Smooth muscle cell (in vitro differentiated cells): ENCODE results near the gene IREB2. TPM values are rescaled to one million over a fixed set of nuclear protein-coding genes. Genes with fewer than 3 reads are reported as not detected.

ENCODE experiments used
- DNase-seq: peaks from one replicate; lab custom pipeline; 2025; ENCODE audit not compliant: unreplicated experiment; lab: John Stamatoyannopoulos, UW
- H2AFZ ChIP-seq: fragments of 200-600 bp; sonication (generic); 2 replicates; pipeline ENCODE4 v1.6.0; 2016; ENCODE audit warnings: antibody characterized with exemption, low read depth, mild to moderate bottlenecking
- H3F3A ChIP-seq: fragments of 200-600 bp; sonication (generic); 2 replicates; pipeline ENCODE4 v1.6.0; 2017; ENCODE audit warnings: antibody characterized with exemption, low read depth
- H3K27ac ChIP-seq: fragments of 200-600 bp; sonication (generic); 2 replicates; pipeline ENCODE4 v1.5.1; 2016; ENCODE audit warnings: low read depth, mild to moderate bottlenecking
- H3K27me3 ChIP-seq: fragments of 200-600 bp; sonication (generic); 2 replicates; pipeline ENCODE4 v1.6.1; 2016; ENCODE audit warnings: low read depth, mild to moderate bottlenecking
- H3K36me3 ChIP-seq: fragments of 200-600 bp; sonication (generic); 2 replicates; pipeline ENCODE4 v1.5.1; 2016; ENCODE audit warnings: low read depth
- H3K4me1 ChIP-seq: fragments of 200-600 bp; sonication (generic); 2 replicates; pipeline ENCODE4 v1.5.1; 2016; ENCODE audit warnings: low read depth
- H3K4me2 ChIP-seq: fragments of 200-600 bp; sonication (generic); 2 replicates; pipeline ENCODE4 v1.6.0; 2016; ENCODE audit warnings: mild to moderate bottlenecking
- H3K4me3 ChIP-seq: fragments of 200-600 bp; sonication (generic); 2 replicates; pipeline ENCODE4 v1.5.1; 2016; ENCODE audit warnings: mild to moderate bottlenecking
- H3K79me2 ChIP-seq: fragments of 200-600 bp; sonication (generic); 2 replicates; pipeline ENCODE4 v1.6.0; 2016; ENCODE audit warnings: low read depth, mild to moderate bottlenecking
- H3K9ac ChIP-seq: fragments of 200-600 bp; sonication (generic); 2 replicates; pipeline ENCODE4 v1.6.0; 2016; ENCODE audit warnings: low read depth
- H3K9me3 ChIP-seq: fragments of 200-600 bp; sonication (generic); replicated peaks from 2 replicates; pipeline ENCODE4 v1.5.1; 2016; ENCODE audit warnings: low read depth
- H4K20me1 ChIP-seq: fragments of 200-600 bp; sonication (generic); 2 replicates; pipeline ENCODE4 v1.6.0; 2016; ENCODE audit warnings: low read depth
- WGBS: methylation state at CpG from one replicate; pipeline ENCODE4 v1.1.7; 2016; ENCODE audit warnings: low lambda C conversion rate; 5-methylcytosine and 5-hydroxymethylcytosine counted together
- polyA plus RNA-seq: library from polyadenylated mRNA; unstranded; fragments of >200 nt; fragmentation: Nextera tagmentation; extraction: Ambion mirVana; gene quantifications from 2 replicates; pipeline ENCODE4 v1.2.1, GENCODE V29; 2016
- total RNA-seq: library from RNA; depleted of rRNA; stranded (reverse); fragments of >200 nt; gene quantifications from 2 replicates; pipeline ENCODE4 v1.2.3, GENCODE V29; 2014
- TF ChIP-seq, protein P1 (sequence below): fragments of 200-600 bp; sonication (generic); IDR thresholded peaks from 2 replicates; pipeline ENCODE4 v1.5.1; 2017; ENCODE audit warnings: borderline replicate concordance, mild to moderate bottlenecking, antibody characterized with exemption; ENCODE audit not compliant: insufficient read depth, poor library complexity, severe bottlenecking

The IREB2 gene
- total and polyA plus RNA-seq, 2 experiments from 2014 or later = 14.1 to 34.3 TPM

DNA sequence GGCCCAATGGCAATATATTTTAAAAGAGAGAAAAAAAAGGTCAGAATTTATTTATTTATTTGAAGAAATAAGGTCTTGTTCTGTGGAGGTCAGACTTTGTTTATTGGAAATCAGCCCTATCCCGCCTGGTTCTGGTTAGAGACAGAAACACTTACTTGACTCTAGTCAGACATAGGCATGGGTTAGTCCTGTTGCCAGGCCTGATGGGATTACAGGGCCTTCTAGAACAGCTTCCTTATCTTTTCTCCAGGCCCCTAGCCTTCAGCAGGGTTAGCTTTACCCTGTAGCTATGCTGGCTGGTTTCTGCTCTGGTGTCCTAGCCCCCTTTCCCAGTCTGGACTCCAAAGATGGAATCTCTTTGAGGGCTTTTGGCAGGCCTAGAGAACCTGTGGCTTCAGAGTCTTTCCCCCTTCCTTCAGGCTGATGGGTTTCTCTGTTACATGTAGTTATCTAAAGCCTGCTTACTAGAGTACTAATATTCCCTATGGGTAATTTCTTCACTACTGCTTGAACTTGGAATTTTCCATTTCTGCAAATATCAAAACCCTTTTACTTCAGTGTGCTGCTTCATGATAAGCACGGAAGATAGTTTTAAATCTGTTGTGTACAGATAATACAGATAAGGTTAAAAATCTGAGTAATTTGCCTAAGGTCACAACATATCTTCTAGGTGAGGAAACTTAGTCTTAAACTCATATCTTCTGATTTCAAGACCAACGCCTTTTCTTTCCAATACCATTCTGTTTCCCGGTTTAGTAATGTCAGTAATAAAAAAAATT, 10.6 kb downstream of the IREB2 start:
- Histone ChIP-seq H3K36me3 (no peaks in the 10 kb centered on the region), H2AFZ (no peak overlapping the region), H3K4me2 (peak overlapping the region; percentile 48), H3F3A (peaks cover 8% of the 10 kb centered on the region), H3K9me3 (no peaks in the 10 kb centered on the region), H3K27ac (peak overlapping the region; percentile 67), H4K20me1 (peaks cover 99% of the 10 kb centered on the region), H3K9ac (no peak overlapping the region), H3K27me3 (no peaks in the 10 kb centered on the region), H3K4me1 (peaks cover 3% of the 10 kb centered on the region), H3K4me3 (no peak overlapping the region), H3K79me2 (peaks cover 100% of the 10 kb centered on the region)
- TF ChIP-seq, protein P1, sequence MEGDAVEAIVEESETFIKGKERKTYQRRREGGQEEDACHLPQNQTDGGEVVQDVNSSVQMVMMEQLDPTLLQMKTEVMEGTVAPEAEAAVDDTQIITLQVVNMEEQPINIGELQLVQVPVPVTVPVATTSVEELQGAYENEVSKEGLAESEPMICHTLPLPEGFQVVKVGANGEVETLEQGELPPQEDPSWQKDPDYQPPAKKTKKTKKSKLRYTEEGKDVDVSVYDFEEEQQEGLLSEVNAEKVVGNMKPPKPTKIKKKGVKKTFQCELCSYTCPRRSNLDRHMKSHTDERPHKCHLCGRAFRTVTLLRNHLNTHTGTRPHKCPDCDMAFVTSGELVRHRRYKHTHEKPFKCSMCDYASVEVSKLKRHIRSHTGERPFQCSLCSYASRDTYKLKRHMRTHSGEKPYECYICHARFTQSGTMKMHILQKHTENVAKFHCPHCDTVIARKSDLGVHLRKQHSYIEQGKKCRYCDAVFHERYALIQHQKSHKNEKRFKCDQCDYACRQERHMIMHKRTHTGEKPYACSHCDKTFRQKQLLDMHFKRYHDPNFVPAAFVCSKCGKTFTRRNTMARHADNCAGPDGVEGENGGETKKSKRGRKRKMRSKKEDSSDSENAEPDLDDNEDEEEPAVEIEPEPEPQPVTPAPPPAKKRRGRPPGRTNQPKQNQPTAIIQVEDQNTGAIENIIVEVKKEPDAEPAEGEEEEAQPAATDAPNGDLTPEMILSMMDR = no peak
- DNase-seq = no peak
- 55% methylated on average over 4 of the region's 4 CpGs for WGBS

DNA sequence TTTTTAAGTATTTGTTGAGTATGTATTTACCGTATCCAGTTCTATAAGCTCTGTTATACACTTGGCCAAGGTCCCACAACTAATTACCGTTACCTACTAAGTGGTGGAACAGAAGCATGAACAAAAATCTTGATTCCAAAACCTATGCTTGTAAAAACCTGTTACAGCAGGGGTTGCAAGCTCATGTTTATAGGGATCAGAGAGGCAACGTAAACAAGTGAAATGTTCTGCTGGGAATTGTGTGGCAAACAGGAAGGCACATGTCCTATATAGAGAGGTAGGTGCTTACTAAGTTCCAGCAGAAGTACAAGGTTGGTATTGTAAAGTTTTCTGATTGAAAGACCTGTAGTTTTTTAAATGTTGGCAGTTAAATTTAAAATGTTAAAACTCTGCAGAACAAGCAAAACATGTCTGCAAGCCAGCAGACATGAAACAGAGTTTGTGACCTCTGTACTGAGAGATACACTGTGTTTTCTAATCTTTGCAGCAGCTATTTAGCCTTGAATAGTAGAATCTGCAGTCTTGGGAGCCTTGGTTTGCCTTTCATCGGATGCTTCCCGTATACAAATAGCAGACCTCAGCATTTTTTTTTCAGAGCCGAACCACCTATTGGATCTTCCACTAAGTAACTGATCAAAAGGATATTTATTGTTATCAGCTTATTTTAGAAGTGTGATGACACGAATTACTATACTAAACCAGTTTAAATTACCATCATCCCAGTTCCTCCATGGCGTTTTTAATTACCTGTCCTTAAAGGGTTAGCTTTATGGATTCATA, 11.4 kb downstream of the IREB2 start:
- Histone ChIP-seq H3K4me3 (no peak overlapping the region), H3K9me3 (no peaks in the 10 kb centered on the region), H4K20me1 (peaks cover 99% of the 10 kb centered on the region), H3K79me2 (peaks cover 100% of the 10 kb centered on the region), H3K27me3 (no peaks in the 10 kb centered on the region), H2AFZ (no peak overlapping the region), H3F3A (peaks cover 6% of the 10 kb centered on the region), H3K4me2 (peak overlapping the region; percentile 16), H3K4me1 (peaks cover 3% of the 10 kb centered on the region), H3K9ac (no peak overlapping the region), H3K36me3 (no peaks in the 10 kb centered on the region), H3K27ac (peak overlapping the region; percentile 67)
- DNase-seq = no peak
- 73% methylated on average over 8 of the region's 8 CpGs for WGBS
- TF ChIP-seq, protein P1 = no peak

DNA sequence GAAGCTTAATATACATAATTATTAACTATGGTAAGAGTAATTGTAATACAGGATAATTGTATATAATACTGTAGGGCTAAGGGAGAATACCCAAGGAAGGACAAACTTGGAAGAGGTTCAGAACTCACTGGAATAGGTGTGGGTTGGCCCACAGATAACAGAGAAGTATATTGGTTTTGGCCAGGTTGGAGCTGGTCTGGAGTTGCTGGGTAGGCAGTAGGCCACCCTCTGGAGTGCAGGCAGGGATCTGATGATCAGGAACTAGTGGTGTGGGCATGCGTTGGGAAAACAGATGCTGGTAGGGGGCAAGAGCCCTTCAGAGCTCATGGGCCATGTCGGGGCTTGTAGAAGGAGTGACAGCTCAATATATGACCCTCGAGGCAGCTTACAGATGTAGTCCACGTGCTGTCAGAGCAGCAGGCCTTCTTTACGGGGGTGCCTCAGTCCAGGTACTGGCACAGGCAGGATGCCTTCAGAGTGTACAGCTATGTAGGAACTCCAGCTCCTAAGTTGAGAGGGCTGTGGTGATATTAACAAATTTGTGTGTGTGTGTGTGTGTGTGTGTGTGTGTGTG, 12.4 kb downstream of the IREB2 start:
- Histone ChIP-seq H3K9ac (no peak overlapping the region), H3K79me2 (peaks cover 100% of the 10 kb centered on the region), H3F3A (peaks cover 6% of the 10 kb centered on the region), H3K4me3 (no peak overlapping the region), H3K36me3 (no peaks in the 10 kb centered on the region), H4K20me1 (peaks cover 99% of the 10 kb centered on the region), H3K4me1 (peaks cover 3% of the 10 kb centered on the region), H3K27me3 (no peaks in the 10 kb centered on the region), H3K27ac (no peak overlapping the region), H3K9me3 (no peaks in the 10 kb centered on the region), H3K4me2 (peak overlapping the region; percentile 16), H2AFZ (no peak overlapping the region)
- 75% methylated on average over 5 of the region's 5 CpGs for WGBS
- DNase-seq = no peak
- TF ChIP-seq, protein P1 = no peak
